GM12892 (cell line): Measurements from ENCODE around the gene ADAM17.

Source experiments
- POLR2A ChIP-seq: IDR thresholded peaks from 2 replicates; pipeline ENCODE4 v1.6.1; 2011; ENCODE audit warnings: low read depth, low read length, control low read depth
- POLR2AphosphoS5 ChIP-seq: IDR thresholded peaks from 2 replicates; pipeline ENCODE4 v1.6.1; 2011; ENCODE audit warnings: low read depth, low read length, control low read depth

DNA sequence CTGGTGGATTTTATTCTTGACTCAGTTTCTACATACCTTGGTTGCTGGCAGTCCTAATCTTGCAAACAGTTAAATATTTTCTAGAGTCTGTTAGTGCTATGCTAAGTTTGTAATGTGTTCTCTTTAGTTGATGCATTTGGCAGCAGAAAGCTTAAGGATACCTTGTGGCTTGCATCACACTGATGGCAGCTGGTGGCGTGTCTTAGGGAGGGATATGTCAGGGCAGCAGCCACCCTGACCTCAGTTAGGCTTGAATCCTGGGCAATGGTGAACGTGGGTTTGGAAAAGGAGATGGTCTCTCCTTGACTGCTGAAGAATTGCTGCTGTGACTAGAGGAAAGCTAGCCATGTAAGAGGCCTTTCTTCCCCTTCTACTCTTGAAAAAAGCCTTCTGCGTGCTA lies 77.1 kb downstream of the ADAM17 start:
- TF ChIP-seq POLR2A: no peak
- no peak for TF ChIP-seq POLR2AphosphoS5
